Activated CD8-positive, alpha-beta memory T cell treated with anti-CD3 and anti-CD28 coated beads, Interleukin-2, amount 10 ng/mL, durations not matched to agents 7 days and 5 days (primary cell): ENCODE data around the gene MISP3. TPM values are rescaled to one million over a fixed set of nuclear protein-coding genes. Genes with fewer than 3 reads are reported as not detected.

Experiments used
- ATAC-seq: fragments of 150-1000 bp; cut with Tn5 transposase; one replicate; pipeline ENCODE4 v1.10.0; 2021; ENCODE audit warnings: moderate library complexity
- CTCF ChIA-PET: fragments of 350-600 bp; sonication (Branson Sonifier 250); formaldehyde crosslinking; loops from one replicate; lab custom pipeline; 2021; ENCODE audit warnings: antibody characterized with exemption; lab: Charles Lee
- DNase-seq: peaks from one replicate; pipeline ENCODE4 v3.0.0-alpha.2; 2020
- H3K27ac Mint-ChIP-seq: one replicate; pipeline ENCODE4 v1.8.0; 2021; ENCODE audit warnings: mild to moderate bottlenecking, mixed read lengths
- H3K27me3 Mint-ChIP-seq: one replicate; pipeline ENCODE4 v1.8.0; 2021; ENCODE audit warnings: mixed read lengths
- H3K36me3 Mint-ChIP-seq: one replicate; pipeline ENCODE4 v1.8.0; 2021; ENCODE audit warnings: mild to moderate bottlenecking, mixed read lengths
- H3K4me1 Mint-ChIP-seq: one replicate; pipeline ENCODE4 v1.8.0; 2021; ENCODE audit warnings: mixed read lengths
- H3K4me3 Mint-ChIP-seq: one replicate; pipeline ENCODE4 v1.8.0; 2021; ENCODE audit warnings: mild to moderate bottlenecking, moderate library complexity, mixed read lengths
- H3K9me3 Mint-ChIP-seq: one replicate; pipeline ENCODE4 v1.8.0; 2022; ENCODE audit warnings: low read depth, mixed read lengths
- total RNA-seq, 2 experiments: library from RNA; stranded (reverse); gene quantifications; one replicate each; pipeline ENCODE4 v1.2.3, GENCODE V29; 2021

Gene MISP3
- total RNA-seq, 2 experiments from 2014 or later: 1.4 to 2.4 TPM

DNA sequence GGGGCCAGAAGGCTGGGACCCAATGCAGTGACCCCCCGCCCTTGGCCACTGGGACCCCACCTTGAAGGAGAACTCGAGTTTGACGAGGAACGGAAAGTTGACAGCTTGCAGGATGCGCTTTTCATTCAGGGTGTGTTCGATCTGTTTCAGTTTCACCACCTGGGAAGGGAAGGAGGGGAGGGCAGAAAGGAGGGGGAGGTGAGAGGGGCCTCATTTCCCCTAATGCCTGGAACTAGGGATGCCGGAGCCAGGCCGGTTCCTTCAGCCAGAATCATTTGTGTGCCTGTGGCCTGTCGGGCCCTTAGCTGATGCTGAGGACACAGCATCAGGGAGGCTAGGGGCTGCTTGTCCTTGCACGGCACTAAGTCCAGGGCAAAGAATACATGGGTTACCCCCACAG lies 30.2 kb downstream of the MISP3 start:
- no peak for ATAC-seq
- Mint-ChIP-seq H3K9me3 (no peaks in the 10 kb centered on the region), H3K4me3 (no peak overlapping the region), H3K27ac (no peak overlapping the region), H3K36me3 (peaks cover 2% of the 10 kb centered on the region), H3K27me3 (no peaks in the 10 kb centered on the region), H3K4me1 (no peaks in the 10 kb centered on the region)
- CTCF ChIA-PET: interaction anchor here (4.4 kb wide), 1 partner anchor 12 kb away, joined by 16 read pairs; no protein-coding TSS in a partner anchor
- no peak for DNase-seq

- CTCF ChIA-PET: interaction anchor here (4.4 kb wide), 1 partner anchor 11 kb away, joined by 16 read pairs; no protein-coding TSS in a partner anchor
- Mint-ChIP-seq H3K27me3 (no peaks in the 10 kb centered on the region), H3K27ac (no peak overlapping the region), H3K36me3 (peaks cover 2% of the 10 kb centered on the region), H3K4me1 (no peaks in the 10 kb centered on the region), H3K9me3 (no peaks in the 10 kb centered on the region), H3K4me3 (no peak overlapping the region)
- no peak for DNase-seq
- ATAC-seq: peak; percentile 27
Measured at GRCh38 chr19:14103310-14103709, 30.7 kb downstream of the MISP3 start.

- Mint-ChIP-seq H3K27ac (no peak overlapping the region), H3K4me1 (no peaks in the 10 kb centered on the region), H3K4me3 (no peak overlapping the region), H3K27me3 (no peaks in the 10 kb centered on the region), H3K36me3 (peaks cover 1% of the 10 kb centered on the region), H3K9me3 (no peaks in the 10 kb centered on the region)
- ATAC-seq: no peak
- CTCF ChIA-PET: interaction anchor here (4.4 kb wide), 1 partner anchor 9 kb away, joined by 16 read pairs; no protein-coding TSS in a partner anchor
- DNase-seq: no peak
Measured at GRCh38 chr19:14105680-14106079, 33.1 kb downstream of the MISP3 start.

- Mint-ChIP-seq H3K27ac (no peak overlapping the region), H3K9me3 (no peaks in the 10 kb centered on the region), H3K27me3 (no peaks in the 10 kb centered on the region), H3K36me3 (no peaks in the 10 kb centered on the region), H3K4me1 (peaks cover 2% of the 10 kb centered on the region), H3K4me3 (no peak overlapping the region)
- ATAC-seq (no peak), DNase-seq (no peak)
- CTCF ChIA-PET: interaction anchor here (4.4 kb wide), 1 partner anchor 7 kb away, joined by 16 read pairs; no protein-coding TSS in a partner anchor
Measured at GRCh38 chr19:14106840-14107239, 34.3 kb downstream of the MISP3 start.

DNA sequence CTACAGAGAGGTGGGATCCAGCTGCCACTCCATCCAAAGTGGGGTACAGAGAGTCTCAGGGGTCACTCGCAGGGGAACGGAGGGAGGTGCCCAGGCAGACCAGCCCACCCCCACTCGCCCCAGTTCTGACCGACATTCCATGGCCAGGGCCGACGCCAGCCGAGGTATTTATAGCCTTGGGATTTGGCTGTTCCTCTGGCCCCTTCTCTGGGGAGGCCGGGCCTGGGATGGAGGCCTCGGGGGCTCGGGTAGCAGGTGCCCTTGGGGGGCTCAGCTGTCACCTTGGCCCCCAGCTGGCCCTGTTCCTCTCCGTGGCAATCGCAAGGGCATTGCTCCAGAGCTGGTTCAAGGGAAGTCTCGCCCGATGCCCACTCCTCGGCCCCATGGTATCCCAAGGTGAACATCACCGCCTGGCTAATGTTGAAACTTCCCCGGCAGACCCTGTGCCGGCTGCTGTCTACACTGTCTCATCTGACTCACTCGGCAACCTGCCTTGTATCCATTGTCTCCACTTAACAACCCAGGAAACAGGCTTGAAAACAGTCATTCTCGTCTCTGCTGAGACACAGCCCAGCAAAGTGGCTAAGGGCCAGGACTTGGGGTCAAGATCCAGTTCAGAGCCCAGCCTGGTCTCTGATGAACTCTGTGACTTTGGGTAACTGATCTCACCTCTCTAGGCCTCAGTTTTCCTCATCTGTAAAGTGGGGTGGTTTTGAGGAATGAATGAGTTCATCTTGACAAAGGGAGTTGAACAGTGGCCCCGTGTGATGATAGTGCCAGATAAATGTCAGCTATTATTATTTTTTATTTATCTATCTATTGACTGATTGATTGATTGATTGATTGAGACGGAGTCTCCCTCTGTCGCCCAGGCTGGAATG lies 35.2 kb downstream of the MISP3 start:
- CTCF ChIA-PET: interaction anchor here (1.0 kb wide), 1 partner anchor 29 kb away, joined by 5 read pairs; no protein-coding TSS in a partner anchor
- no peaks in the 10 kb centered on the region for H3K27me3 Mint-ChIP-seq
- no peak for DNase-seq

DNA sequence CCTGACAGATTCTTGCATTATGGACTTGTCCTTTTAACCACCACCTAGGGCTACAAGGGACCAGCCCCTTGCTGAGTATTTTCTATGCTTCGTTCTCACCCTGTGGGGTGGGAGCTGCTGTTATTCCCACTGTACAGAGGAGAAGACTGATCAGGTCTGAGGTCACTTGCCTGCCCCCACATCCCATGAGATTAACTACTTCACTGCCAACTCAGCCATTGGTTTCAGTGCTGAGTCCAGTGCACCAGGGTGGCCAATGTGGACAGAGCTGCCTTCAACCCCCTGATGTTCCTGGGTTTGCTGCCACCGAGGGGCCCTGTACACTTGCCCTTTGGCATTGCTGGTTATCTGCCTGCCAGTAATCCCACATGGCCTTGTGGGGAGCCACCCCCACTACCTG lies 38.1 kb downstream of the MISP3 start:
- no peak overlapping the region for H3K27ac Mint-ChIP-seq
- H3K9me3 Mint-ChIP-seq: no peaks in the 10 kb centered on the region
- H3K4me1 Mint-ChIP-seq: peaks cover 24% of the 10 kb centered on the region
- no peaks in the 10 kb centered on the region for H3K27me3 Mint-ChIP-seq
- no peak for ATAC-seq
- no peaks in the 10 kb centered on the region for H3K36me3 Mint-ChIP-seq
- H3K4me3 Mint-ChIP-seq: no peak overlapping the region
- CTCF ChIA-PET: interaction anchor here (0.7 to 0.8 kb wide), 2 partner anchors 12 to 229 kb away, joined by 3 to 4 read pairs; no protein-coding TSS in a partner anchor
- DNase-seq: no peak

More for the DNA sequence above, 35.2 kb downstream of the MISP3 start:
- Mint-ChIP-seq H3K36me3 (no peaks in the 10 kb centered on the region), H3K27ac (no peak overlapping the region), H3K4me3 (no peak overlapping the region), H3K9me3 (no peaks in the 10 kb centered on the region), H3K4me1 (peaks cover 5% of the 10 kb centered on the region)
- no peak for ATAC-seq

- DNase-seq (no peak), ATAC-seq (no peak)
- Mint-ChIP-seq H3K9me3 (no peaks in the 10 kb centered on the region), H3K27me3 (no peaks in the 10 kb centered on the region), H3K27ac (no peak overlapping the region), H3K4me3 (no peak overlapping the region), H3K4me1 (peaks cover 32% of the 10 kb centered on the region), H3K36me3 (no peaks in the 10 kb centered on the region)
- CTCF ChIA-PET: no interaction called here
Measured at GRCh38 chr19:14111486-14111885, 38.9 kb downstream of the MISP3 start.

GRCh38 chr19:14112051-14112808 lies 39.6 kb downstream of the MISP3 start:
- Mint-ChIP-seq H3K27me3 (no peaks in the 10 kb centered on the region), H3K36me3 (no peaks in the 10 kb centered on the region), H3K27ac (no peak overlapping the region), H3K4me1 (peaks cover 37% of the 10 kb centered on the region), H3K9me3 (no peaks in the 10 kb centered on the region), H3K4me3 (no peak overlapping the region)
- DNase-seq (no peak), ATAC-seq (no peak)
- CTCF ChIA-PET: interaction anchor here (0.7 to 6.3 kb wide), 2 partner anchors 23 to 52 kb away, joined by 3 to 59 read pairs; partner anchors contain the start of gene ASF1B

DNA sequence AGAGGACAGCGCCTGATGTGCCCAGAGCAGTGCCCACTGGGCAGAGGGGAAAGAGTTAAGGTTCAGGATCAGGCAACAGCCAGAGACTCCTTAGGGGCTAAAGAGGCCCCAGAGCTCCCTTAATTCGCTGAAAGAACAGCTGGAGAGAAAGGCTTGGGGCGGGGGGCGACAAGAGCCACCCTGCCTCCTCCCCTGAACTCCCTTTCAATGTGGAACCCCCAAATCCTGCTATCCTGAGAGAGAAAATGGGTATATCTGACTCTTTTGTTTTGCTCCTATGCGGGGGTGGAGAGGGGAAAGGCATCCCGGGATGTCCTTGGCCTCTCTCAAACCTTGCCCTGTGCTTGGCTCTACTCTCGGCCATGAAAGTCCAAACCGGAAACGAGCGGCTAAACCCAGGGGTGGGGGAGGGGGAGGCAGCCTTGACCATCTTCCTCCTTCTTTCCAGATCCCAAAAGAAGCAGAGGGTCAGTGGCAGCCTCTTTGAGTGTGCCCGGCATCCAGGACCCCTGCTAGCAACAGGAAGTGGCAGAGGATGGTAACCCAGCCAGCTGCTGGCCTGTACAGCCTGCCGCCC lies 40.3 kb downstream of the MISP3 start:
- Mint-ChIP-seq H3K4me3 (no peak overlapping the region), H3K27me3 (no peaks in the 10 kb centered on the region), H3K36me3 (no peaks in the 10 kb centered on the region), H3K9me3 (no peaks in the 10 kb centered on the region), H3K27ac (no peak overlapping the region), H3K4me1 (peaks cover 38% of the 10 kb centered on the region)
- DNase-seq: no peak
- no peak for ATAC-seq
- CTCF ChIA-PET: interaction anchor here (0.7 to 6.3 kb wide), 7 partner anchors 8 to 232 kb away, joined by 3 to 59 read pairs (median 8); partner anchors contain the start of gene ASF1B

- H3K4me3 Mint-ChIP-seq: no peak overlapping the region
- H3K27me3 Mint-ChIP-seq: no peaks in the 10 kb centered on the region
- H3K27ac Mint-ChIP-seq: no peak overlapping the region
- ATAC-seq (no peak), DNase-seq (peak; percentile 69)
- peaks cover 44% of the 10 kb centered on the region for H3K4me1 Mint-ChIP-seq
- H3K36me3 Mint-ChIP-seq: no peaks in the 10 kb centered on the region
- no peaks in the 10 kb centered on the region for H3K9me3 Mint-ChIP-seq
- CTCF ChIA-PET: interaction anchor here (0.8 to 6.3 kb wide), 20 partner anchors 9 to 247 kb away, joined by 3 to 59 read pairs (median 5); partner anchors contain the start of genes ASF1B and IL27RA
Measured at GRCh38 chr19:14113762-14114414, 41.3 kb downstream of the MISP3 start.

DNA sequence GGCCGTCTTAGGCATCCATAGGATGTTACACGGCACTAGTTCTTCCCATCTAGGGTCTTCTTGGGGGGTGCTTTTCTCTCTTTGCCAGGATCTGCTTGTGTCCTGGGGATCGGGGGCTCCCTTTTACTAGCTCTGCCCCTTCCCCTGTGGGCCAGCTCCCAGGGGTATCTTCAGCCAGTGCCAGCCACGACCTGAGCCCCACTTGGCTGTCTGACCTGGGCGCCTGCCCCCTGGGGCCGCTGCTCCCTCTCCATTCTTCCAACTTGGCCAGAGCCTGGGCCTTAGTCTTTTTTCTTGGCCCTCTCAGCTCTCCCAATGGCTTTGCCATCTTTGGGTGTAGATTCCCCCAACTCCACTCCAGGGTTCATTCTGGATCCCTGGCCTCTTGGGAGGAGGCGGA lies 41.9 kb downstream of the MISP3 start:
- CTCF ChIA-PET: interaction anchor here (0.8 to 6.3 kb wide), 19 partner anchors 10 to 247 kb away, joined by 3 to 59 read pairs (median 5); partner anchors contain the start of genes ASF1B and IL27RA
- peaks cover 47% of the 10 kb centered on the region for H3K4me1 Mint-ChIP-seq
- no peaks in the 10 kb centered on the region for H3K27me3 Mint-ChIP-seq

GRCh38 chr19:14114854-14115253 lies 42.3 kb downstream of the MISP3 start:
- ATAC-seq (no peak), DNase-seq (peak; percentile 70)
- no peaks in the 10 kb centered on the region for H3K9me3 Mint-ChIP-seq
- H3K4me3 Mint-ChIP-seq: no peak overlapping the region
- H3K27ac Mint-ChIP-seq: no peak overlapping the region
- no peaks in the 10 kb centered on the region for H3K27me3 Mint-ChIP-seq
- H3K36me3 Mint-ChIP-seq: no peaks in the 10 kb centered on the region
- H3K4me1 Mint-ChIP-seq: peaks cover 47% of the 10 kb centered on the region
- CTCF ChIA-PET: interaction anchor here (0.7 to 6.3 kb wide), 20 partner anchors 10 to 391 kb away, joined by 3 to 59 read pairs (median 4); partner anchors contain the start of genes ASF1B and IL27RA

More for the DNA sequence above, 41.9 kb downstream of the MISP3 start:
- Mint-ChIP-seq H3K4me3 (no peak overlapping the region), H3K36me3 (no peaks in the 10 kb centered on the region), H3K27ac (no peak overlapping the region), H3K9me3 (no peaks in the 10 kb centered on the region)
- DNase-seq (no peak), ATAC-seq (no peak)
